HS-27A (cell line): ENCODE measurements around the gene EFCAB13.

Experiments
- DNase-seq: peaks from one replicate; pipeline ENCODE4 v3.0.0-alpha.2; 2012; ENCODE audit warnings: low read depth, missing footprints

Gene EFCAB13

GRCh38 chr17:47323382-47324223 lies at the start of gene EFCAB13:
Gene EFCAB13, plus strand, starts transcription at chr17:47323955. Its CDS starts 4,399 bp downstream, at chr17:47328354.
- DNase-seq: peak; percentile 72

GRCh38 chr17:47274319-47275069 lies 49.3 kb upstream of the EFCAB13 start:
- no peak for DNase-seq

GRCh38 chr17:47275245-47275984 lies 48.3 kb upstream of the EFCAB13 start:
- DNase-seq: no peak

- no peak for DNase-seq
These were observed 47.3 kb upstream of the EFCAB13 start for GRCh38 chr17:47276444-47276843.

- DNase-seq: peak; percentile 54
These were observed 46.9 kb upstream of the EFCAB13 start for GRCh38 chr17:47276868-47277267.

GRCh38 chr17:47277921-47278320 lies 45.8 kb upstream of the EFCAB13 start:
- no peak for DNase-seq

- DNase-seq: no peak
These were observed 45.2 kb upstream of the EFCAB13 start for GRCh38 chr17:47278561-47278960.

GRCh38 chr17:47279062-47279801 lies 44.5 kb upstream of the EFCAB13 start:
- DNase-seq: peak; percentile 96

GRCh38 chr17:47280072-47280811 lies 43.5 kb upstream of the EFCAB13 start:
- DNase-seq: peak; percentile 38

- no peak for DNase-seq
These were observed 42.5 kb upstream of the EFCAB13 start for GRCh38 chr17:47281216-47281615.

- DNase-seq: no peak
These were observed 38.8 kb upstream of the EFCAB13 start for GRCh38 chr17:47285003-47285402.

- no peak for DNase-seq
These were observed 37.4 kb upstream of the EFCAB13 start for GRCh38 chr17:47286198-47286914.

- no peak for DNase-seq
These were observed 36.7 kb upstream of the EFCAB13 start for GRCh38 chr17:47287068-47287467.

GRCh38 chr17:47287639-47288038 lies 36.1 kb upstream of the EFCAB13 start:
- no peak for DNase-seq

- DNase-seq: no peak
These were observed 35.1 kb upstream of the EFCAB13 start for GRCh38 chr17:47288531-47289116.

GRCh38 chr17:47289302-47289701 lies 34.5 kb upstream of the EFCAB13 start:
- DNase-seq: no peak

- DNase-seq: no peak
These were observed 32.9 kb upstream of the EFCAB13 start for GRCh38 chr17:47290870-47291241.

- no peak for DNase-seq
These were observed 32.4 kb upstream of the EFCAB13 start for GRCh38 chr17:47291242-47291873.

GRCh38 chr17:47292206-47292605 lies 31.5 kb upstream of the EFCAB13 start:
- DNase-seq: no peak
